ENCODE data around the gene HOMER2. TPM values are rescaled to one million over a fixed set of nuclear protein-coding genes. Genes with fewer than 3 reads are reported as not detected.

The HOMER2 gene
- total and polyA plus RNA-seq, 2 donors (not counting 3 experiments of a cell fraction or from before 2014, with no cell fraction given) = 0.60 to 0.68 TPM

- Histone ChIP-seq H3K27me3 (ENCODE audit: control insufficient read depth in 2 of 2, insufficient read depth in 2 of 2, low read length in 2 of 2) (no peaks in the 10 kb centered on the region), H3K36me3 (ENCODE audit: control insufficient read depth in 2 of 2, extremely low read depth in 1 of 2, insufficient read depth in 2 of 2, low read length in 2 of 2) (no peaks in the 10 kb centered on the region), H4K20me1 (replicated peaks; ENCODE audit: control insufficient read depth, extremely low read depth, insufficient read depth, low read length) (no peaks in the 10 kb centered on the region), H2AFZ (ENCODE audit: low read depth, low read length) (no peak overlapping the region), H3K4me1 (ENCODE audit: control insufficient read depth, extremely low read depth, insufficient read depth, low read length) (no peaks in the 10 kb centered on the region), H3K9me1 (replicated peaks; ENCODE audit: control insufficient read depth, extremely low read depth, insufficient read depth, low read length) (no peaks in the 10 kb centered on the region), H3K4me2 (ENCODE audit: insufficient read depth, low read length) (no peak overlapping the region), H3K9ac (replicated peaks; ENCODE audit: extremely low read depth, insufficient read depth, low read length) (no peak overlapping the region), H3K79me2 (ENCODE audit: control insufficient read depth, insufficient read depth, low read length) (no peaks in the 10 kb centered on the region), H3K9me3 (replicated peaks; ENCODE audit: control insufficient read depth, insufficient read depth, low read length) (no peaks in the 10 kb centered on the region), H3K4me3 (replicated peaks in 1 of 3; ENCODE audit: insufficient read depth in 1 of 3, low read depth in 1 of 3, low read length in 3 of 3) (no peak overlapping the region), H3K27ac (ENCODE audit: insufficient read depth, low read depth, low read length) (no peak overlapping the region)
- ChIA-PET POLR2A (no interaction called here), CTCF (interaction anchor here (1.3 kb wide), 1 partner anchor 17 kb away, joined by 3 read pairs; no protein-coding TSS in a partner anchor)
- dilution Hi-C loops (cut with MboI; ENCODE audit: extremely low pct_ligation_motif_present, low sequenced_read_pairs) (no loop called here), intact Hi-C loops (cut with micrococcal nuclease) (no loop called here)
- DNase-seq (ENCODE audit: low read depth, low spot score) = no peak
- BruUV-seq (replicated peaks) = no TSS peak
- FAIRE-seq = no peak
- TF ChIP-seq GATA2 (IDR thresholded peaks at IDR 0.05; ENCODE audit: insufficient read depth, insufficient read length, low read depth, low read length) (no peak), MAX (IDR thresholded peaks at IDR 0.05; ENCODE audit: insufficient read depth, insufficient read length) (no peak), EZH2 (IDR thresholded peaks at IDR 0.05; ENCODE audit: borderline replicate concordance, low read depth, low read length, severe bottlenecking) (no peak), MYC (IDR thresholded peaks at IDR 0.05; ENCODE audit: low read depth, low read length) (no peak), POLR2AphosphoS5 (IDR thresholded peaks at IDR 0.05; ENCODE audit: insufficient read depth, low read depth, low read length) (no peak), CTCF (IDR thresholded peaks at IDR 0.05; ENCODE audit: extremely low read depth in 1 of 2, insufficient read depth in 1 of 2, low read depth in 1 of 2, low read length in 2 of 2) (no peak), POLR2A (IDR thresholded peaks at IDR 0.05; ENCODE audit: low read depth, low read length) (no peak), JUN (IDR thresholded peaks at IDR 0.05; ENCODE audit: borderline replicate concordance, insufficient read depth, insufficient read length, low read depth) (no peak), FOS (IDR thresholded peaks at IDR 0.05; ENCODE audit: borderline replicate concordance, insufficient read depth, low read length) (no peak)
Measured at GRCh38 chr15:82928711-82929110, 23.8 kb downstream of the HOMER2 start.

Data from endothelial cell of umbilical vein (primary cell).